HEK293T (cell line): ENCODE results near the gene MIX23.

ENCODE experiments used
- BHLHE40 ChIP-seq: fragments of 450-650 bp; IDR thresholded peaks from 2 replicates; pipeline ENCODE4 v1.6.1; 2016; ENCODE audit warnings: mild to moderate bottlenecking, moderate library complexity, borderline replicate concordance
- ELF4 ChIP-seq: fragments of 450-650 bp; IDR thresholded peaks from 2 replicates; pipeline ENCODE4 v1.6.1; 2017; ENCODE audit warnings: antibody characterized with exemption
- FOXA1 ChIP-seq: fragments of 450-650 bp; IDR thresholded peaks from 2 replicates; pipeline ENCODE4 v1.6.1; 2016; ENCODE audit warnings: mild to moderate bottlenecking
- FOXK2 ChIP-seq: fragments of 450-650 bp; IDR thresholded peaks from 2 replicates; pipeline ENCODE4 v1.6.1; 2016; ENCODE audit warnings: mild to moderate bottlenecking
- FOXM1 ChIP-seq: fragments of 450-650 bp; IDR thresholded peaks from 2 replicates; pipeline ENCODE4 v1.6.1; 2017; ENCODE audit warnings: mild to moderate bottlenecking, borderline replicate concordance
- L3MBTL2 ChIP-seq: fragments of 450-650 bp; conservative IDR thresholded peaks from 2 replicates; pipeline ENCODE4 v1.6.1; 2016; ENCODE audit warnings: mild to moderate bottlenecking
- NFRKB ChIP-seq: fragments of 450-650 bp; IDR thresholded peaks from 2 replicates; pipeline ENCODE4 v1.6.1; 2016; ENCODE audit warnings: mild to moderate bottlenecking, moderate library complexity
- PKNOX1 ChIP-seq: fragments of 450-650 bp; IDR thresholded peaks from 2 replicates; pipeline ENCODE4 v1.6.1; 2016
- SP1 ChIP-seq: fragments of 450-650 bp; IDR thresholded peaks from 2 replicates; pipeline ENCODE4 v1.6.1; 2017
- SUZ12 ChIP-seq: fragments of 450-650 bp; IDR thresholded peaks from 2 replicates; pipeline ENCODE4 v1.6.1; 2016; ENCODE audit warnings: mild to moderate bottlenecking
- TARDBP ChIP-seq: fragments of 450-650 bp; IDR thresholded peaks from 2 replicates; pipeline ENCODE4 v1.6.1; 2016

DNA sequence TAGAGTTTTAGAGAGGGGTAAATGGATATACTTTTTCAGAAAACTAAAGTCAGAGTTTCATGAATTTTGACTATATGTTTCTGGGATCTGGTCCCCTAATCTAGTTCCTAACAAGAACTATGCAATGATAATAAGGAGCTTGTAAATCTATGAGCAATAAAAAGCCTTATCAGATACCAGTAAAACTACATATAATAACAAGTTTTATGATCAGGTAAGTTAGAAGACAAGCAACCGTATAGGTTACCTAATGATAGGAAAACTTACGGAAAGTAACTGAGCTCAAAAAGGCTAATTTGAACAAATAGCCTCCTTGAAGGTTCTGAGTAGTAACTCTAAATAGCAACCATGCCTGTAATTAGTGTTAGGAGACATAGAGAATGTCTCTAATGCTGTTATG, 21.0 kb downstream of the MIX23 start:
- no peak for TF ChIP-seq L3MBTL2
- no peak for TF ChIP-seq BHLHE40
- TF ChIP-seq ELF4, result no peak
- TF ChIP-seq FOXK2, result no peak
- TF ChIP-seq FOXA1, result no peak
- TF ChIP-seq NFRKB, result no peak
- TF ChIP-seq SP1, result no peak
- TF ChIP-seq TARDBP, result no peak
- no peak for TF ChIP-seq PKNOX1
- TF ChIP-seq FOXM1, result no peak
- TF ChIP-seq SUZ12, result no peak
